ENCODE measurements around the gene B4GAT1. TPM values are rescaled to one million over a fixed set of nuclear protein-coding genes. Genes with fewer than 3 reads are reported as not detected.

B4GAT1 gene
- total and polyA plus RNA-seq, 9 of the 15 experiments (the other 6 are each of a cell fraction or from before 2014, with no cell fraction given) = 0.86 to 9.5 (median 3.8) TPM

GRCh38 chr11:66328302-66329144, 18.9 kb downstream of the B4GAT1 start (continued):
- no peak for TF ChIP-seq ZNF512 (tag; IDR thresholded peaks at IDR 0.05)
- TF ChIP-seq ZNF232 (CRISPR knock-in tag; IDR thresholded peaks at IDR 0.05) = no peak
- TF ChIP-seq SFPQ (IDR thresholded peaks at IDR 0.05; ENCODE audit: low read depth, low read length) = no peak
- TF ChIP-seq ELF4 (CRISPR knock-in tag; IDR thresholded peaks at IDR 0.05) = no peak
- no peak for TF ChIP-seq ZNF146 (CRISPR knock-in tag; IDR thresholded peaks at IDR 0.05; ENCODE audit: unreplicated experiment)
- TF ChIP-seq ZBED1 (IDR thresholded peaks at IDR 0.05) = no peak
- no peak for TF ChIP-seq JUNB (CRISPR knock-in tag; conservative IDR thresholded peaks at IDR 0.05)
- TF ChIP-seq NCOA6 (IDR thresholded peaks at IDR 0.05) = no peak
- no peak for TF ChIP-seq STAT6 (CRISPR knock-in tag; IDR thresholded peaks at IDR 0.05)
- no peak for TF ChIP-seq FOXM1 (IDR thresholded peaks at IDR 0.05; ENCODE audit: low read depth)
- TF ChIP-seq FOXM1 (CRISPR knock-in tag; IDR thresholded peaks at IDR 0.05; ENCODE audit: low read depth) = no peak
- TF ChIP-seq DNMT1 (IDR thresholded peaks at IDR 0.05) = no peak
- no peak for TF ChIP-seq ZNF449 (CRISPR knock-in tag; IDR thresholded peaks at IDR 0.05)
- no peak; the same call in 1 of the 2 replicates for TF ChIP-seq HDAC2 (IDR thresholded peaks at IDR 0.05)
- no peak for TF ChIP-seq SNIP1 (IDR thresholded peaks at IDR 0.05; ENCODE audit: low read depth)
- peak; percentile 70 for TF ChIP-seq GABPB1 (CRISPR knock-in tag; IDR thresholded peaks at IDR 0.05)
- TF ChIP-seq SREBF1 (IDR thresholded peaks at IDR 0.05; ENCODE audit: borderline replicate concordance, low read depth, low read length) = no peak
- TF ChIP-seq NR2F6 (CRISPR knock-in tag; IDR thresholded peaks at IDR 0.05) = no peak
- TF ChIP-seq ARID2 (IDR thresholded peaks at IDR 0.05) = peak; percentile 44; the same call in 1 of the 2 replicates
- no peak for TF ChIP-seq TAF15 (IDR thresholded peaks at IDR 0.05; ENCODE audit: low read depth, low read length)
- TF ChIP-seq ZNF696 (CRISPR knock-in tag; conservative IDR thresholded peaks at IDR 0.05) = no peak
- TF ChIP-seq ZKSCAN3 (CRISPR knock-in tag; IDR thresholded peaks at IDR 0.05) = no peak
- TF ChIP-seq CREM (IDR thresholded peaks at IDR 0.05; ENCODE audit: low read depth) = no peak; the same call in 1 of the 2 replicates
